ENCODE measurements around the gene COL7A1. TPM values are rescaled to one million over a fixed set of nuclear protein-coding genes. Genes with fewer than 3 reads are reported as not detected.

Gene COL7A1
- total RNA-seq, 1 experiment from 2014 or later: 5.2 TPM

- Mint-ChIP-seq H3K27ac (ENCODE audit: unreplicated experiment) (no peak overlapping the region), H3K27me3 (ENCODE audit: insufficient read depth, unreplicated experiment) (no peaks in the 10 kb centered on the region), H3K36me3 (ENCODE audit: insufficient read depth, unreplicated experiment) (no peaks in the 10 kb centered on the region), H3K9me3 (ENCODE audit: unreplicated experiment) (no peaks in the 10 kb centered on the region), H3K4me1 (ENCODE audit: low read depth, unreplicated experiment) (no peaks in the 10 kb centered on the region), H3K4me3 (ENCODE audit: unreplicated experiment) (no peak overlapping the region)
- CTCF ChIA-PET: no interaction called here
- no TSS peak for BruUV-seq (replicated peaks)
- Histone ChIP-seq H3K4me1 (no peaks in the 10 kb centered on the region), H3K36me3 (ENCODE audit: control insufficient read depth, insufficient read depth, low read length) (no peaks in the 10 kb centered on the region), H3K9me3 (no peaks in the 10 kb centered on the region), H3K4me3 (ENCODE audit: low read depth, low read length) (no peak overlapping the region), H3K27me3 (replicated peaks; ENCODE audit: control insufficient read depth, insufficient read depth, low read length) (no peaks in the 10 kb centered on the region)
- TF ChIP-seq CTCF (IDR thresholded peaks at IDR 0.05; ENCODE audit: insufficient read depth in 1 of 2, low read depth in 1 of 2, low read length in 1 of 2, severe bottlenecking in 1 of 2, unreplicated experiment in 1 of 2): no peak
- intact Hi-C loops (cut with micrococcal nuclease; ENCODE audit: unreplicated experiment): no loop called here
- POLR2A ChIA-PET: no interaction called here
- no peak for DNase-seq
These were observed 27.6 kb downstream of the COL7A1 start for GRCh38 chr3:48567500-48567899.

- Mint-ChIP-seq H3K4me1 (ENCODE audit: low read depth, unreplicated experiment) (no peaks in the 10 kb centered on the region), H3K9me3 (ENCODE audit: unreplicated experiment) (no peaks in the 10 kb centered on the region), H3K4me3 (ENCODE audit: unreplicated experiment) (no peak overlapping the region), H3K27ac (ENCODE audit: unreplicated experiment) (no peak overlapping the region), H3K36me3 (ENCODE audit: insufficient read depth, unreplicated experiment) (no peaks in the 10 kb centered on the region), H3K27me3 (ENCODE audit: insufficient read depth, unreplicated experiment) (no peaks in the 10 kb centered on the region)
- ChIA-PET POLR2A (no interaction called here), CTCF (no interaction called here)
- Histone ChIP-seq H3K9me3 (no peaks in the 10 kb centered on the region), H3K4me3 (ENCODE audit: low read depth, low read length) (no peak overlapping the region), H3K27me3 (replicated peaks; ENCODE audit: control insufficient read depth, insufficient read depth, low read length) (no peaks in the 10 kb centered on the region), H3K4me1 (no peaks in the 10 kb centered on the region), H3K36me3 (ENCODE audit: control insufficient read depth, insufficient read depth, low read length) (no peaks in the 10 kb centered on the region)
- no TSS peak for BruUV-seq (replicated peaks)
- no peak for DNase-seq
- intact Hi-C loops (cut with micrococcal nuclease; ENCODE audit: unreplicated experiment): no loop called here
- TF ChIP-seq CTCF (IDR thresholded peaks at IDR 0.05; ENCODE audit: insufficient read depth in 1 of 2, low read depth in 1 of 2, low read length in 1 of 2, severe bottlenecking in 1 of 2, unreplicated experiment in 1 of 2): no peak
These were observed 28.0 kb downstream of the COL7A1 start for GRCh38 chr3:48567090-48567489.

- Mint-ChIP-seq H3K9me3 (ENCODE audit: unreplicated experiment) (no peaks in the 10 kb centered on the region), H3K36me3 (ENCODE audit: insufficient read depth, unreplicated experiment) (no peaks in the 10 kb centered on the region), H3K27ac (ENCODE audit: unreplicated experiment) (no peak overlapping the region), H3K27me3 (ENCODE audit: insufficient read depth, unreplicated experiment) (no peaks in the 10 kb centered on the region), H3K4me3 (ENCODE audit: unreplicated experiment) (no peak overlapping the region), H3K4me1 (ENCODE audit: low read depth, unreplicated experiment) (no peaks in the 10 kb centered on the region)
- BruUV-seq (replicated peaks): no TSS peak
- TF ChIP-seq CTCF (IDR thresholded peaks at IDR 0.05; ENCODE audit: insufficient read depth in 1 of 2, low read depth in 1 of 2, low read length in 1 of 2, severe bottlenecking in 1 of 2, unreplicated experiment in 1 of 2): no peak
- CTCF ChIA-PET: no interaction called here
- no peaks in the 10 kb centered on the region for H3K36me3 ChIP-seq (ENCODE audit: control insufficient read depth, insufficient read depth, low read length)
- POLR2A ChIA-PET: no interaction called here
- no peaks in the 10 kb centered on the region for H3K9me3 ChIP-seq
- no peaks in the 10 kb centered on the region for H3K27me3 ChIP-seq (replicated peaks; ENCODE audit: control insufficient read depth, insufficient read depth, low read length)
- intact Hi-C loops (cut with micrococcal nuclease; ENCODE audit: unreplicated experiment): no loop called here
- no peak overlapping the region for H3K4me3 ChIP-seq (ENCODE audit: low read depth, low read length)
- no peaks in the 10 kb centered on the region for H3K4me1 ChIP-seq
- DNase-seq: no peak
These were observed 28.7 kb downstream of the COL7A1 start for GRCh38 chr3:48566401-48566760.

Measured in Caco-2 (cell line).